ENCODE results near the gene FAM50B.

Gene FAM50B

GRCh38 chr6:3809982-3810381 lies 39.2 kb upstream of the FAM50B start:
- H2BK5ac ChIP-seq (ENCODE audit: low read length), result no peak overlapping the region
- H3K27ac ChIP-seq (replicated peaks; ENCODE audit: low read length), result no peak overlapping the region
- no peak overlapping the region for H3K4ac ChIP-seq (ENCODE audit: low read length)
- H2AFZ ChIP-seq (ENCODE audit: low read length), result no peak overlapping the region
- no peak overlapping the region for H2BK15ac ChIP-seq (ENCODE audit: low read length)
- H2BK12ac ChIP-seq (ENCODE audit: low read length), result peak overlapping the region; percentile 65
- no peak overlapping the region for H3K4me3 ChIP-seq (ENCODE audit: low read length in 2 of 2)
- DNase-seq (ENCODE audit: low spot score), result no peak
- H3K79me1 ChIP-seq (ENCODE audit: low read depth, low read length), result no peaks in the 10 kb centered on the region
- WGBS, 2 donors (ENCODE audit: extremely low coverage in 2 of 2, insufficient read length in 2 of 2, insufficient replicate concordance in 1 of 2), result no CpG with 5 or more reads among the region's 9 CpGs
- peaks cover 4 to 9% of the 10 kb centered on the region in 2 donors for H3K4me1 ChIP-seq (ENCODE audit: control insufficient read depth in 2 of 2, insufficient read depth in 1 of 2, low read depth in 1 of 2, low read length in 2 of 2)
- H2BK120ac ChIP-seq (ENCODE audit: low read depth, low read length), result no peak overlapping the region
- no peak overlapping the region for H2AK5ac ChIP-seq (ENCODE audit: low read depth, low read length)
- no peak overlapping the region for H3K4me2 ChIP-seq (ENCODE audit: insufficient read depth, low read length, poor library complexity, severe bottlenecking)
- H3K36me3 ChIP-seq (replicated peaks in 1 of 2; ENCODE audit: control insufficient read depth in 2 of 2, insufficient read depth in 2 of 2, low read length in 2 of 2), result no peaks in the 10 kb centered on the region
- no peak overlapping the region for H3K9ac ChIP-seq (ENCODE audit: low read depth, low read length, poor library complexity)
- H4K91ac ChIP-seq (ENCODE audit: low read depth, low read length, poor library complexity), result no peak overlapping the region
- no peak overlapping the region for H4K8ac ChIP-seq (ENCODE audit: low read depth, low read length)
- H3K27me3 ChIP-seq (ENCODE audit: control insufficient read depth in 3 of 3, insufficient read depth in 3 of 3, low read depth in 1 of 3, low read length in 3 of 3), result no peaks in the 10 kb centered on the region
- peak overlapping the region; percentile 59 for H3K18ac ChIP-seq (ENCODE audit: low read length)
- no peak overlapping the region for H3K14ac ChIP-seq (ENCODE audit: low read length)
- no peaks in the 10 kb centered on the region for H3K9me3 ChIP-seq (replicated peaks in 1 of 2; ENCODE audit: control insufficient read depth in 2 of 2, insufficient read depth in 1 of 2, low read depth in 1 of 2, low read length in 2 of 2)
- H3K23ac ChIP-seq (ENCODE audit: low read depth, low read length, poor library complexity), result no peak overlapping the region

- Histone ChIP-seq H3K27ac (replicated peaks; ENCODE audit: low read length) (no peak overlapping the region), H3K9me3 (replicated peaks in 1 of 2; ENCODE audit: control insufficient read depth in 2 of 2, insufficient read depth in 1 of 2, low read depth in 1 of 2, low read length in 2 of 2) (no peaks in the 10 kb centered on the region), H4K8ac (ENCODE audit: low read depth, low read length) (no peak overlapping the region), H2BK12ac (ENCODE audit: low read length) (no peak overlapping the region), H2AFZ (ENCODE audit: low read length) (no peak overlapping the region), H3K36me3 (replicated peaks in 1 of 2; ENCODE audit: control insufficient read depth in 2 of 2, insufficient read depth in 2 of 2, low read length in 2 of 2) (no peaks in the 10 kb centered on the region), H3K4me2 (ENCODE audit: insufficient read depth, low read length, poor library complexity, severe bottlenecking) (no peak overlapping the region), H2BK120ac (ENCODE audit: low read depth, low read length) (no peak overlapping the region), H3K79me1 (ENCODE audit: low read depth, low read length) (no peaks in the 10 kb centered on the region), H3K4ac (ENCODE audit: low read length) (no peak overlapping the region), H3K14ac (ENCODE audit: low read length) (no peak overlapping the region), H3K18ac (ENCODE audit: low read length) (peak overlapping the region; percentile 46), H3K23ac (ENCODE audit: low read depth, low read length, poor library complexity) (no peak overlapping the region), H3K4me1 (ENCODE audit: control insufficient read depth in 2 of 2, insufficient read depth in 1 of 2, low read depth in 1 of 2, low read length in 2 of 2) (peaks cover 4 to 9% of the 10 kb centered on the region in 2 donors), H3K27me3 (ENCODE audit: control insufficient read depth in 3 of 3, insufficient read depth in 3 of 3, low read depth in 1 of 3, low read length in 3 of 3) (no peaks in the 10 kb centered on the region), H2BK5ac (ENCODE audit: low read length) (no peak overlapping the region), H2BK15ac (ENCODE audit: low read length) (no peak overlapping the region), H2AK5ac (ENCODE audit: low read depth, low read length) (peak overlapping the region; percentile 5), H4K91ac (ENCODE audit: low read depth, low read length, poor library complexity) (no peak overlapping the region), H3K4me3 (ENCODE audit: low read length in 2 of 2) (no peak overlapping the region), H3K9ac (ENCODE audit: low read depth, low read length, poor library complexity) (no peak overlapping the region)
- no peak for DNase-seq (ENCODE audit: low spot score)
- no CpG with 5 or more reads among the region's 2 CpGs for WGBS, 2 donors (ENCODE audit: extremely low coverage in 2 of 2, insufficient read length in 2 of 2, insufficient replicate concordance in 1 of 2)
Measured at GRCh38 chr6:3811191-3811590, 38.0 kb upstream of the FAM50B start.

GRCh38 chr6:3812596-3812995 lies 36.6 kb upstream of the FAM50B start:
- no peaks in the 10 kb centered on the region for H3K9me3 ChIP-seq (replicated peaks in 1 of 2; ENCODE audit: control insufficient read depth in 2 of 2, insufficient read depth in 1 of 2, low read depth in 1 of 2, low read length in 2 of 2)
- H2AFZ ChIP-seq (ENCODE audit: low read length), result no peak overlapping the region
- no peaks in the 10 kb centered on the region for H3K27me3 ChIP-seq (ENCODE audit: control insufficient read depth in 3 of 3, insufficient read depth in 3 of 3, low read depth in 1 of 3, low read length in 3 of 3)
- no peak overlapping the region for H3K18ac ChIP-seq (ENCODE audit: low read length)
- WGBS, 2 donors (ENCODE audit: extremely low coverage in 2 of 2, insufficient read length in 2 of 2, insufficient replicate concordance in 1 of 2), result no CpG with 5 or more reads among the region's 3 CpGs
- H3K4me1 ChIP-seq (ENCODE audit: control insufficient read depth in 2 of 2, insufficient read depth in 1 of 2, low read depth in 1 of 2, low read length in 2 of 2), result peaks cover 4 to 6% of the 10 kb centered on the region in 2 donors
- H2BK120ac ChIP-seq (ENCODE audit: low read depth, low read length), result no peak overlapping the region
- no peak overlapping the region for H3K14ac ChIP-seq (ENCODE audit: low read length)
- H4K91ac ChIP-seq (ENCODE audit: low read depth, low read length, poor library complexity), result no peak overlapping the region
- no peak overlapping the region for H3K4ac ChIP-seq (ENCODE audit: low read length)
- no peak overlapping the region for H3K23ac ChIP-seq (ENCODE audit: low read depth, low read length, poor library complexity)
- no peak overlapping the region for H3K4me3 ChIP-seq (ENCODE audit: low read length in 2 of 2)
- H3K27ac ChIP-seq (replicated peaks; ENCODE audit: low read length), result no peak overlapping the region
- H2BK12ac ChIP-seq (ENCODE audit: low read length), result no peak overlapping the region
- no peak overlapping the region for H2BK15ac ChIP-seq (ENCODE audit: low read length)
- no peak overlapping the region for H2AK5ac ChIP-seq (ENCODE audit: low read depth, low read length)
- no peaks in the 10 kb centered on the region for H3K36me3 ChIP-seq (replicated peaks in 1 of 2; ENCODE audit: control insufficient read depth in 2 of 2, insufficient read depth in 2 of 2, low read length in 2 of 2)
- no peak overlapping the region for H4K8ac ChIP-seq (ENCODE audit: low read depth, low read length)
- H3K79me1 ChIP-seq (ENCODE audit: low read depth, low read length), result no peaks in the 10 kb centered on the region
- DNase-seq (ENCODE audit: low spot score), result no peak
- no peak overlapping the region for H3K4me2 ChIP-seq (ENCODE audit: insufficient read depth, low read length, poor library complexity, severe bottlenecking)
- no peak overlapping the region for H3K9ac ChIP-seq (ENCODE audit: low read depth, low read length, poor library complexity)
- no peak overlapping the region for H2BK5ac ChIP-seq (ENCODE audit: low read length)

GRCh38 chr6:3813150-3813780 lies 35.9 kb upstream of the FAM50B start:
- no peak overlapping the region for H2BK12ac ChIP-seq (ENCODE audit: low read length)
- H3K9ac ChIP-seq (ENCODE audit: low read depth, low read length, poor library complexity), result no peak overlapping the region
- H2BK120ac ChIP-seq (ENCODE audit: low read depth, low read length), result no peak overlapping the region
- H2AFZ ChIP-seq (ENCODE audit: low read length), result peak overlapping the region; percentile 32
- DNase-seq (ENCODE audit: low spot score), result no peak
- H2BK5ac ChIP-seq (ENCODE audit: low read length), result no peak overlapping the region
- peaks cover 4 to 6% of the 10 kb centered on the region in 2 donors for H3K4me1 ChIP-seq (ENCODE audit: control insufficient read depth in 2 of 2, insufficient read depth in 1 of 2, low read depth in 1 of 2, low read length in 2 of 2)
- H4K8ac ChIP-seq (ENCODE audit: low read depth, low read length), result no peak overlapping the region
- no peak overlapping the region for H2AK5ac ChIP-seq (ENCODE audit: low read depth, low read length)
- no peak overlapping the region for H3K23ac ChIP-seq (ENCODE audit: low read depth, low read length, poor library complexity)
- H3K36me3 ChIP-seq (replicated peaks in 1 of 2; ENCODE audit: control insufficient read depth in 2 of 2, insufficient read depth in 2 of 2, low read length in 2 of 2), result no peaks in the 10 kb centered on the region
- no peak overlapping the region for H3K14ac ChIP-seq (ENCODE audit: low read length)
- no peak overlapping the region for H3K4ac ChIP-seq (ENCODE audit: low read length)
- no peak overlapping the region for H3K4me3 ChIP-seq (ENCODE audit: low read length in 2 of 2)
- no peaks in the 10 kb centered on the region for H3K9me3 ChIP-seq (replicated peaks in 1 of 2; ENCODE audit: control insufficient read depth in 2 of 2, insufficient read depth in 1 of 2, low read depth in 1 of 2, low read length in 2 of 2)
- WGBS, 2 donors (ENCODE audit: extremely low coverage in 2 of 2, insufficient read length in 2 of 2, insufficient replicate concordance in 1 of 2), result no CpG with 5 or more reads among the region's 13 CpGs
- H3K79me1 ChIP-seq (ENCODE audit: low read depth, low read length), result no peaks in the 10 kb centered on the region
- H3K27ac ChIP-seq (replicated peaks; ENCODE audit: low read length), result no peak overlapping the region
- H4K91ac ChIP-seq (ENCODE audit: low read depth, low read length, poor library complexity), result no peak overlapping the region
- no peak overlapping the region for H3K18ac ChIP-seq (ENCODE audit: low read length)
- H3K27me3 ChIP-seq (ENCODE audit: control insufficient read depth in 3 of 3, insufficient read depth in 3 of 3, low read depth in 1 of 3, low read length in 3 of 3), result no peaks in the 10 kb centered on the region
- H3K4me2 ChIP-seq (ENCODE audit: insufficient read depth, low read length, poor library complexity, severe bottlenecking), result no peak overlapping the region
- H2BK15ac ChIP-seq (ENCODE audit: low read length), result no peak overlapping the region
